Pancreas (tissue), 10 donors: ENCODE data around the gene MYO18A. TPM values are rescaled to one million over a fixed set of nuclear protein-coding genes. Genes with fewer than 3 reads are reported as not detected.

ENCODE experiments used
- ATAC-seq, 4 donors: fragments of 200-7000 bp; cut with Tn5 transposase; one replicate each; pipeline versions ENCODE4 v1.8.0 to v1.9.1; 2020; ENCODE audit warnings: mild to moderate bottlenecking in 4 of 4, moderate library complexity in 4 of 4
- DNase-seq, 6 donors: peaks; one replicate each; pipeline ENCODE4 v3.0.0-alpha.2; 2020
- FAIRE-seq: peaks from 2 replicates; lab custom pipeline; 2012; peaks lifted over from hg19 to GRCh38; lab: Jason Lieb, UNC
- H3K27ac ChIP-seq, 4 donors: fragments of 200-600 bp; sonication (generic); 1 replicate in 3 of 4; 2 replicates in 1 of 4; pipeline versions ENCODE4 v1.5.0 to v1.8.0; 2020
- H3K27me3 ChIP-seq, 4 donors: fragments of 200-600 bp; one replicate each; pipeline ENCODE4 v1.8.0; 2021
- H3K36me3 ChIP-seq, 3 donors: fragments of 200-600 bp; sonication (generic) in 1 of 3; one replicate each; pipeline versions ENCODE4 v1.5.0 to v1.8.0; 2020 to 2021
- H3K4me1 ChIP-seq, 3 donors: fragments of 200-600 bp; one replicate each; pipeline ENCODE4 v1.8.0; 2021
- H3K4me3 ChIP-seq, 4 donors: fragments of 200-600 bp; sonication (generic) in 2 of 4; one replicate each; pipeline versions ENCODE4 v1.5.0 to v1.8.0; 2020 to 2021
- H3K9me3 ChIP-seq, 4 donors: fragments of 200-600 bp; one replicate each; pipeline ENCODE4 v1.8.0; 2021
- CTCF ChIP-seq, 4 donors: fragments of 200-600 bp; sonication (generic) in 3 of 4; IDR thresholded peaks; one replicate each; pipeline versions ENCODE4 v1.5.0 to v1.8.0; 2021; ENCODE audit warnings: antibody characterized with exemption in 4 of 4
- WGBS, 2 donors: extraction: QIAGEN DNeasy Blood & Tissue Kit; methylation state at CpG; one replicate each; pipeline ENCODE4 v1.1.7; 2013; 5-methylcytosine and 5-hydroxymethylcytosine counted together
- intact Hi-C, 3 donors: fragments of 100-400 bp; cut with DNase I; formaldehyde crosslinking; loops; one replicate each; pipeline versions ENCODE4 v1.11.1 to v1.14.2; 2022
- polyA plus RNA-seq, 2 donors: library from polyadenylated mRNA; stranded (reverse); fragments of 200-250 nt; gene quantifications; one replicate each; pipeline ENCODE4 v1.2.3, GENCODE V29; 2013
- total RNA-seq, 6 donors: library from RNA; stranded (reverse); fragmentation: NEBNext Ultra II Directional in 4 of 6; extraction: Animal tissue kit (Norgen Biotek cat#: 25700) in 4 of 6; gene quantifications; one replicate each; pipeline versions ENCODE4 v1.2.1 to v1.2.4, GENCODE V29; 2021 to 2023
- donor health status: healthy with polysubstance abuse.
- donor health status: DM: no; HTN: no; CAD: no; lungs with moderate emphysema.
- donor health status: DM: no; HTN: no; CAD: no.
- donor health status: control.
- donor health status: control.
- donor health status: Bipolar disorder and iron deficiency.
- donor health status: DM: yes; HTN: yes; CAD: no.
- donor health status: DM: no; HTN: no; CAD: no.
- donor health status: DM: no; HTN: no; CAD: no.
- donor health status: DM: yes; HTN: yes; CAD: no.

Gene MYO18A
- total and polyA plus RNA-seq, 8 donors = 21.3 to 85.3 (median 33.5) TPM

GRCh38 chr17:29165800-29166506, 14.2 kb downstream of the MYO18A start:
- Histone ChIP-seq H3K4me1 (peaks cover 4 to 7% (median 5%) of the 10 kb centered on the region in 3 donors), H3K9me3 (no peaks in the 10 kb centered on the region), H3K27me3 (no peaks in the 10 kb centered on the region), H3K36me3 (peaks cover 0 to 13% (median 7%) of the 10 kb centered on the region in 3 donors), H3K4me3 (no peak overlapping the region), H3K27ac (no peak overlapping the region)
- intact Hi-C loops = no loop called here
- FAIRE-seq (no peak), DNase-seq (peak in 1 of 6 donors; percentile 49), ATAC-seq (no peak)
- WGBS, 2 donors = 90% methylated on average over 32 of the region's 32 CpGs
- TF ChIP-seq CTCF (IDR thresholded peaks at IDR 0.05) = no peak

- ATAC-seq (no peak), FAIRE-seq (no peak), DNase-seq (no peak)
- WGBS, 2 donors = 81 to 84% methylated on average over 3 of the region's 3 CpGs
- Histone ChIP-seq H3K9me3 (no peaks in the 10 kb centered on the region), H3K4me3 (no peak overlapping the region), H3K27me3 (no peaks in the 10 kb centered on the region), H3K36me3 (peaks cover 0 to 13% (median 7%) of the 10 kb centered on the region in 3 donors), H3K4me1 (peaks cover 7 to 10% (median 9%) of the 10 kb centered on the region in 3 donors), H3K27ac (no peak overlapping the region)
- TF ChIP-seq CTCF (IDR thresholded peaks at IDR 0.05) = no peak
- intact Hi-C loops = no loop called here
Measured at GRCh38 chr17:29165261-29165660, 14.9 kb downstream of the MYO18A start.

GRCh38 chr17:29163563-29163962, 16.6 kb downstream of the MYO18A start:
- H3K4me1 ChIP-seq = peaks cover 20 to 22% (median 21%) of the 10 kb centered on the region in 3 donors

GRCh38 chr17:29162909-29163341, 17.3 kb downstream of the MYO18A start:
- H3K4me3 ChIP-seq = no peak overlapping the region
- H3K36me3 ChIP-seq = peaks cover 0 to 13% (median 7%) of the 10 kb centered on the region in 3 donors
- 78 to 79% methylated on average over 6 of the region's 6 CpGs for WGBS, 2 donors
- intact Hi-C loops = no loop called here
- H3K27ac ChIP-seq = no peak overlapping the region
- H3K9me3 ChIP-seq = no peaks in the 10 kb centered on the region
- no peak for DNase-seq
- ATAC-seq = peak in 1 of 4 donors; percentile 22
- no peak for TF ChIP-seq CTCF (IDR thresholded peaks at IDR 0.05)
- peaks cover 26 to 28% (median 27%) of the 10 kb centered on the region in 3 donors for H3K4me1 ChIP-seq
- H3K27me3 ChIP-seq = no peaks in the 10 kb centered on the region
- FAIRE-seq = no peak

More at GRCh38 chr17:29163563-29163962, 16.6 kb downstream of the MYO18A start:
- peaks cover 0 to 13% (median 7%) of the 10 kb centered on the region in 3 donors for H3K36me3 ChIP-seq
- no peak for TF ChIP-seq CTCF (IDR thresholded peaks at IDR 0.05)
- ATAC-seq = no peak
- no peaks in the 10 kb centered on the region for H3K9me3 ChIP-seq
- no peak for DNase-seq
- no peak overlapping the region for H3K4me3 ChIP-seq
- FAIRE-seq = no peak
- 92 to 95% methylated on average over 3 of the region's 3 CpGs for WGBS, 2 donors
- intact Hi-C loops = no loop called here
- no peak overlapping the region for H3K27ac ChIP-seq
- no peaks in the 10 kb centered on the region for H3K27me3 ChIP-seq
